ENCODE measurements around the gene ALDH16A1.

Gene ALDH16A1

DNA sequence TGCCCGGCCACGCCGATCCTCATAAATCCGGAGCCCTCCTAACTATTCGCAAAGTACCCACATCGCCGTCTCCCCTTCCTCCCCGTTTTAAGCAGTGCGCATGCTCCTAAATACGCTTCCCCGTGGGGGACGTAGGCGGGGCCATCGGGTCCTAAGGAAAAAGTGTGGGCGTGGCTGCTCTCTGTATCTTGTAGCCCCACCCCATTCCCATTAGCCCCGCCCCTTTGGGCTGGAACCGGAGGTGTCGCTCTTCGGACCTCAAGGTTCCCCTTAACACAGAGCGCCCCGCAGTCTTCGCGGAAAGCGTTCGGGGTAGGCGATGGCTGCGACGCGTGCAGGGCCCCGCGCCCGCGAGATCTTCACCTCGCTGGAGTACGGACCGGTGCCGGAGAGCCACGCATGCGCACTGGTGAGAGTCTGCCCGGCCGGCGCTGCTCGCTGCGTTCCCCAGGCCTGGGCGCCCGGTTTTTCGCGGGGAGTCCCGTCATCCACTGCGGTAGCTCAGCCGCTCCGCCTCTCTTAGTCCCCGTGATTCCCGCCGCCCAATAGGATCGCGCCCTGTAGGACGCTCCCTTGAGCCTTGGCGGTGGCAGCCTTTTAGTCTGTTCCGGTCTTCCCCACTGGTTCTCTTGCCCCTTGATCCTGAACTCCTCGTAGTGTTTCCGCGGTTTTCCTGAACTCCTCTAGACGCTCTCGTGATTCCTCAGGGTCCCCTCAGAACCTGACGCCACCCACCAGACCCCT is at the start of gene ALDH16A1:
Gene ALDH16A1, plus strand, starts transcription at position 213 of the 744 bp plus-strand sequence. Its CDS starts 107 bp downstream, at position 320.
- peak; percentile 99 for DNase-seq

DNA sequence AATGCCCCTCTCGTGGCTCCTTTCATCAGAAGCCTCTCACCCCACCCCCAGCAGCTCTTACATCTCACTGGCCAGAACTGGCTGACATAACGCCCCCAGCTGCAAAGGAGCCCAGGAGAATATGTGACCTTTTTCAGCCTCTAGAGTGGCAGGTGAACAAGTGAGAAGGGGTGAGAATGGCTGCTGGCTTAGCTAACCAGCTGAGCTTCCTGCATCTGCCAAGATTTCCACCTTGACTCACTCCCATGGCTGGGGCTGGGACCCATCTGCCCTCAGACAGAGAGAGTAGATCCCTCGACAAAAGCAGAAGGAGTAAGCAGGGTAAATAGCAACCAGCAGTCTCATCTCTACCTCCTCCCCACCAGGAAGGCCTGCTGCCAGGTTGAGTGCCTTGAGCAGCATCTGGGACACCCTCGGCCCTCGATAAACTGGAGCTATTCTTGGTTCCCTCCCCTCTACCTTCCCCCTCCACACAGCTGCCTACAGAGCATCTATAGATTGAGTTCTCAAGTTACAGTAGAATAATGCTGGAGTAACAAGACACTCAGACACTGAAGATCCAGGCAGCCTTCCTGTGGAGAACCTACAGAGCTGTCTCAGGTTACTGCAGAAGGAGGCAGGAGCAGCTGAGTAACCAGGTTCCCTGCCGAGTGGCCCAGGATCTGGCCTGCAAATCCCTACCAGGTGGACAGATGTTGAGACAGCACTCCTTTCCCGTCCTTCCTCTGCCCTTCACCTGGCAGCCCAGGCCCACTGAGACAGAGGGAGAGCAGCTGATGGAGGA is 49.4 kb upstream of the ALDH16A1 start:
- no peak for DNase-seq

DNA sequence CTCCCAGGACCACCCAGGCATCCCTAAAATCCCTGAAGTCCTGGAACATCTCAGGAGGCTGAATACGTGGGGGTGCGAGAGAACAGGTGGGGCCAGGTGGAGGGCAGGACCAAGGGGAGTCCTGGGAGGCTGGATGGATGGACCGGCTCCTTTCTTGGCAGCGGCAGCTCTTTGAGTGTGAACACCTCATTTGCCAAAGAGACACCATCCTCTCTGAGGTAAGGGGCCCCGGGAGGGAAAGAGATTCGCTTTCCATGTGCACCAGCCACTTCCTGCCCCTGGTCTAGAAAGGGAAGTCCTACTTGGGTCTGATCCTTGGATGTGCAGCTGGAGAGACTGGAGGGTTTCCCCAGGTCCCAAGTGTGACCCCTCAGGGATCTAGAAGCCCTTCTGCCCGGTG is 45.9 kb upstream of the ALDH16A1 start:
- DNase-seq: no peak

- no peak for DNase-seq
Measured at GRCh38 chr19:49407482-49408015, 45.5 kb upstream of the ALDH16A1 start.

- DNase-seq: peak; percentile 40
Measured at GRCh38 chr19:49408816-49409440, 44.1 kb upstream of the ALDH16A1 start.

DNA sequence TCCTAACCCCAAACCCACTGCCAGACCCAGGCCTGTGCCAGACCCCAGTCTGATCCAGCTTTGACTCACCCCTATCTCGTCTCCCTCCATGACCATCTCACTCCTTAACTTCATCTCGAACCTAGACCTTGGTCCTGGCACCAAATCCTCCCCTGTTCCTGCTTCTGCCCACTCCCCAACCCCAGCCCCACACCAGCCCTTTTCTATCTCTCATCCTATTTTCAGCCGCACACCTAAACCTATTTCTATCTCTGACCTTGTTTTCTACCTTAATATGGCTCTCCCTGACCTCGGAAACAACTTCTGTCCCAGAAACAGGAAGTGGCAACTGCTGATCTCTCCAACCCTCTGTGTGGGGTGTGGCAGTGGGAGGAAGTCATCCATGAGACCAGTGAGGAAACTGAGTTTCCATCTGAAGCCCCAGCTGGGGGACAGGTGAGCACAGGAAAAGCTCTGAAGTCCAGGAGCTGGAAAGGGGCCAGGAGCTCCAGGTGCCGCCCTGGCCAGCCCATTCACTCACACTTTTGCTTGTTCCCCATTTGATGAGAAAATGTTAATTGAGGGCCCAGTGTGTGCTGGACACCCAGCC is 43.5 kb upstream of the ALDH16A1 start:
- peak; percentile 76 for DNase-seq

GRCh38 chr19:49411681-49412326 is 41.2 kb upstream of the ALDH16A1 start:
- no peak for DNase-seq

DNA sequence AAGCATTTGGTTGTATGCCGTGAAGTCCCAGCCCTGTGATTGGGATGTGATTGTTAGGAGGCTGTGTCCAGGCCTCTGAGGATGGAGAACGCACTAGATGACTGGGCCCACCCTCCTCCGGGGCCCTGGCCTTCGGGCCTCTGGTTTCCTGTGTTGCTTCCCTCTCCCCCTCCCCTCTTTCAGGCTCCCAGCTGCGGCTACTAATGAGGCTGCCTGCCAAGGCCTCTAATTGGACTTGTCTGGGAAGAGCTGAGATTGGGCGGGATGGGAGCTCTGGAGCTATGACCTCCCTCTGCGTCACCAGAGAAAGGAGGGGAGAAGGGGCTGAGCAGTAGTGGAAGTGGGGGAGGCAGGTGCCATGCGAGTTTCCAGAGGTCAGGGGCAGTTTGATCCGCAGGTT is 39.7 kb upstream of the ALDH16A1 start:
- DNase-seq: no peak

- no peak for DNase-seq
Measured at GRCh38 chr19:49414256-49414655, 38.8 kb upstream of the ALDH16A1 start.

- no peak for DNase-seq
Measured at GRCh38 chr19:49415102-49415809, 37.8 kb upstream of the ALDH16A1 start.

GRCh38 chr19:49415810-49416200 is 37.2 kb upstream of the ALDH16A1 start:
- no peak for DNase-seq

DNA sequence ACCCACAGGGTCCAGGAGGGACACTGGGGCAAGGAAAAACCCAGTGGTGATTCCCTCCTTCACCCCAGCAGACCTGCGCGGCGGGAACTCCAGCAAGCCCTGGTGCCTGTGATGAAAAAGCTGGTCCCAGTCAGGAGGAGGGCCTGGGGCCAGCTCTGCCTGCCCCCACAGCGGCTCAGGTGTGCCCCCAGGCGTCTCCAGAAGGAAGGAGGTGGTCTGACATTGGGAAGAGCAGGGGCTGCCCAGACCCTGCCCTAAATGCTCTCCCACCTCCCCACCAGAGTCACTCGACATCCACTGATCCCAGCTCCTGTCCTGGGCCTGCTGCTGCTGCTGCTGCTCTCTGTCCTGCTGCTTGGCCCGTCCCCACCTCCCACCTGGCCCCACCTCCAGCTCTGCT is 35.9 kb upstream of the ALDH16A1 start:
- DNase-seq: no peak

- no peak for DNase-seq
Measured at GRCh38 chr19:49418511-49418910, 34.5 kb upstream of the ALDH16A1 start.

DNA sequence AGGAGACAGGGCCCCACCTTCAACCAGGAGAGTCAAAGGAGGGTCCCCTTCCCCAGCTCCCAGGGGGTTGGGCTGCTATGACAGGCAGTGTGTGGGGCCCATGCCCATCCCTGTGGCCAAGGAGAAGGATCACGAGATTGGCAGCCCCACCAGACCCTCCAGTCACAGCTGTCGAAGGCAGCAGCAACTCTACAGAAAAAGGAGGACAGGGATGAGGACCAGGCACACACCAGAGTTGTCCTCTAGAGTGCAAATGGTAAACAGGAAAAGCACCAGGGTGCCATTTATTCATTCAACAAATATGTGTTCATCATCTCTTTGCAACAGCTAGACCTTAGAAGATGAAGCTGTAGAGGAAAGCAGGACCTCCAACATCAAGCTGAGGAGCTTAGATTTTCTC is 33.9 kb upstream of the ALDH16A1 start:
- no peak for DNase-seq

GRCh38 chr19:49420227-49420626 is 32.8 kb upstream of the ALDH16A1 start:
- DNase-seq: no peak

DNA sequence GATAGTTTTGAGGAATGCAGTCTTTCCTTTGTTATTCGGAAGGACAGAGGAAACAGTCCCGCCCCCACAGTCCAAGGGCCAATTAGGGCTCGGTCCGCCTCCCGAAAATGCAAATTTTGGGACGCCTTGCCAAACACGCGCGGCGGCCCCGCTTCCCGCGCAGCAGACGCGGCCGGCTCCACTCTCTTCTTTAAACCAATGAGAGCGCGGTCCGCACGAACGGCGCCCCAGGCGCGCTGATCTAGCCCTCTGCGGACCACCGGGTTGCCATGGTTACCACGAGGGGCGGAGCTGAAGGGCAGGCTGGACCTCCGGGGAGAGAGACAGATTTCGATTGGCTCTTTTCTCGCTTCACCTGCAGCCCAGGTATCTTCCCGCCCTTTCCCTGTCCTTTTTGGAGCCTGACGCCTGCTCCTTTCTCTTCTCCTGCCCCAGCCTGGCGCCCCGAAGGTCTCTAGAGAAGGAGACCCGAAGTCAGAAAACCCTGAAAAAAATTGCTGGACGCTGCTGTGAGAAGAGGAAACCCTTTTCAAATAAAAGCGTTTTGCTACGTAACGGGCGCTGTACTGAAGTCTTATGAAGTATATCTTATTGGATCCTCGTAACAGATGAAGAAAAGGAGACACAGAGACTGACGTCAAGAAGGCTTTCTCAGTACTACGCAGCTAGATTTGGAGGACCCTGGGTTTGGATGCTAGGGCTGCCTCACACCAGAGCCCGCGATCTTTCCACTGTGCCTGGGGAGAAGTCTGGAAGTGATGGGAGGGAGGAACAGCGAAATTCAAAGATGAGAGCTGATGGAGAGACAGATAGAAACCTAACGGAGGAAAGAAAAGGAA is 31.8 kb upstream of the ALDH16A1 start:
- peak; percentile 76 for DNase-seq

DNA sequence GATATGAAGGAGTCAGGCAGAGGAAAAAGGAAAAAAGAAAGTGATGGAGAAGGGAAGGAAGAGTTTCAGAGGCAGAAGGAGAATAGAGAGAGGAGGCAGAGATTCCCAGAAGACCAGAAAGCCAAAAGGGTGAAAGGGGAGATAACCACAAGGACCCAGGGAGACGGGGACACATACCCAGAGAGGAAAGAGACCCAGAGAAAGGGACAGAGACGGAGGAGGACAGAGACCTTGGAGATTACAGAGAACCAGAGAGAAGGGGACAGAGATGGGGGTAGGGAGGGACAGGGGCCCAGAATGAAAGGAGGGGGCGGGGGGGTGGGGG is 31.2 kb upstream of the ALDH16A1 start:
- no peak for DNase-seq

- peak; percentile 55 for DNase-seq
Measured at GRCh38 chr19:49422407-49423070, 30.5 kb upstream of the ALDH16A1 start.

GRCh38 chr19:49423071-49423984 is 29.7 kb upstream of the ALDH16A1 start, which contains the start of gene PTH2:
Gene PTH2 (minus strand): TSS chr19:49423441. CDS start chr19:49423339, 102 bp downstream.
- no peak for DNase-seq

Data from inflammatory macrophage treated with lipopolysaccharide for 4 hours (primary cell).